NCI-H226 (cell line): ENCODE measurements around the gene AAR2.

Source experiments
- DNase-seq: peaks from one replicate; pipeline ENCODE4 v3.0.0-alpha.2; 2015

Gene AAR2

GRCh38 chr20:36218380-36219064 is 17.8 kb upstream of the AAR2 start:
- DNase-seq: no peak

GRCh38 chr20:36219671-36220220 is 16.5 kb upstream of the AAR2 start:
- no peak for DNase-seq

- no peak for DNase-seq
Measured at GRCh38 chr20:36225666-36226065, 10.6 kb upstream of the AAR2 start.

GRCh38 chr20:36228770-36229169 is 7.5 kb upstream of the AAR2 start:
- no peak for DNase-seq

- no peak for DNase-seq
Measured at GRCh38 chr20:36230019-36230418, 6.3 kb upstream of the AAR2 start.

- DNase-seq: no peak
Measured at GRCh38 chr20:36231331-36231730, 4.9 kb upstream of the AAR2 start.

- no peak for DNase-seq
Measured at GRCh38 chr20:36234771-36235320, 1.4 kb upstream of the AAR2 start.

- DNase-seq: no peak
Measured at GRCh38 chr20:36236786-36237121, 476 bp downstream of the AAR2 start.

- no peak for DNase-seq
Measured at GRCh38 chr20:36237477-36237876, 1.2 kb downstream of the AAR2 start.

GRCh38 chr20:36238153-36238552 is 1.9 kb downstream of the AAR2 start:
- no peak for DNase-seq

- no peak for DNase-seq
Measured at GRCh38 chr20:36238760-36239159, 2.5 kb downstream of the AAR2 start.

GRCh38 chr20:36240076-36240475 is 3.8 kb downstream of the AAR2 start:
- no peak for DNase-seq

- DNase-seq: no peak
Measured at GRCh38 chr20:36241678-36242077, 5.4 kb downstream of the AAR2 start.

- no peak for DNase-seq
Measured at GRCh38 chr20:36243726-36244125, 7.4 kb downstream of the AAR2 start.

- no peak for DNase-seq
Measured at GRCh38 chr20:36246401-36246800, 10.1 kb downstream of the AAR2 start.

GRCh38 chr20:36248836-36249235 is 12.6 kb downstream of the AAR2 start:
- no peak for DNase-seq

- no peak for DNase-seq
Measured at GRCh38 chr20:36249450-36249849, 13.2 kb downstream of the AAR2 start.

GRCh38 chr20:36251426-36251825 is 15.1 kb downstream of the AAR2 start:
- DNase-seq: no peak

GRCh38 chr20:36252511-36252910 is 16.2 kb downstream of the AAR2 start:
- DNase-seq: no peak

GRCh38 chr20:36253036-36253435 is 16.8 kb downstream of the AAR2 start:
- DNase-seq: no peak

GRCh38 chr20:36254076-36254475 is 17.8 kb downstream of the AAR2 start:
- no peak for DNase-seq

- DNase-seq: no peak
Measured at GRCh38 chr20:36255445-36255844, 19.2 kb downstream of the AAR2 start.

- no peak for DNase-seq
Measured at GRCh38 chr20:36259177-36260061, 23.1 kb downstream of the AAR2 start.

- DNase-seq: no peak
Measured at GRCh38 chr20:36260316-36260715, 24.0 kb downstream of the AAR2 start.
